ENCODE data around the gene COA6. TPM values are rescaled to one million over a fixed set of nuclear protein-coding genes. Genes with fewer than 3 reads are reported as not detected.

COA6 gene
- total RNA-seq, 8 experiments from 2014 or later = 24.6 to 52.5 (median 44.3) TPM

- in situ Hi-C loops (cut with MboI; ENCODE audit: low pct_unique_long_range_greater_than_20kb in 2 of 9, low sequenced_read_pairs in 9 of 9, unreplicated experiment in 9 of 9) = loop anchor here in 1 of 9 experiments (25.0 kb wide), 1 partner anchor 291 kb away; no protein-coding TSS in a partner anchor
- Histone ChIP-seq H3K27ac (no peak overlapping the region), H3K4me3 (no peak overlapping the region), H3K4me1 (replicated peaks in 1 of 2) (no peaks in the 10 kb centered on the region)
- ATAC-seq (replicated peaks in 6 of 8) = no peak
- WGBS, 10 experiments = 73 to 100% (median 91%) methylated on average over 1 to 3 of the region's 3 CpGs
Observed at GRCh38 chr1:234402939-234403338, 29.7 kb downstream of the COA6 start.

GRCh38 chr1:234405676-234406075 lies 32.4 kb downstream of the COA6 start:
- no peak for ATAC-seq (replicated peaks in 6 of 8)
- H3K4me1 ChIP-seq (replicated peaks in 1 of 2) = no peaks in the 10 kb centered on the region
- WGBS, 10 experiments = 20 to 90% (median 81%) methylated on average over 1 to 6 of the region's 6 CpGs; no CpG with 5 or more reads in 2 of the 10 experiments

GRCh38 chr1:234406871-234407270 lies 33.6 kb downstream of the COA6 start:
- no peak overlapping the region for H3K27ac ChIP-seq
- no peak for ATAC-seq (replicated peaks in 6 of 8)
- in situ Hi-C loops (cut with MboI; ENCODE audit: low pct_unique_long_range_greater_than_20kb in 2 of 9, low sequenced_read_pairs in 9 of 9, unreplicated experiment in 9 of 9) = loop anchor here in 1 of 9 experiments (25.0 kb wide), 1 partner anchor 295 kb away; no protein-coding TSS in a partner anchor
- WGBS, 10 experiments = 80 to 100% (median 95%) methylated on average over 1 to 4 of the region's 4 CpGs
- H3K4me1 ChIP-seq (replicated peaks in 1 of 2) = no peaks in the 10 kb centered on the region
- H3K4me3 ChIP-seq = no peak overlapping the region

More at GRCh38 chr1:234405676-234406075, 32.4 kb downstream of the COA6 start:
- Histone ChIP-seq H3K27ac (no peak overlapping the region), H3K4me3 (no peak overlapping the region)
- in situ Hi-C loops (cut with MboI; ENCODE audit: low pct_unique_long_range_greater_than_20kb in 2 of 9, low sequenced_read_pairs in 9 of 9, unreplicated experiment in 9 of 9) = loop anchor here in 1 of 9 experiments (25.0 kb wide), 1 partner anchor 293 kb away; no protein-coding TSS in a partner anchor

GRCh38 chr1:234408757-234409156 lies 35.5 kb downstream of the COA6 start:
- Histone ChIP-seq H3K27ac (no peak overlapping the region), H3K4me1 (replicated peaks in 1 of 2) (no peaks in the 10 kb centered on the region), H3K4me3 (no peak overlapping the region)
- WGBS, 10 experiments = 87 to 100% (median 96%) methylated on average over 1 to 9 of the region's 9 CpGs
- ATAC-seq (replicated peaks in 6 of 8) = no peak
- in situ Hi-C loops (cut with MboI; ENCODE audit: low pct_unique_long_range_greater_than_20kb in 2 of 9, low sequenced_read_pairs in 9 of 9, unreplicated experiment in 9 of 9) = loop anchor here in 1 of 9 experiments (25.0 kb wide), 1 partner anchor 296 kb away; no protein-coding TSS in a partner anchor

GRCh38 chr1:234409328-234409727 lies 36.1 kb downstream of the COA6 start:
- Histone ChIP-seq H3K4me3 (no peak overlapping the region), H3K4me1 (replicated peaks in 1 of 2) (no peaks in the 10 kb centered on the region), H3K27ac (no peak overlapping the region)
- in situ Hi-C loops (cut with MboI; ENCODE audit: low pct_unique_long_range_greater_than_20kb in 2 of 9, low sequenced_read_pairs in 9 of 9, unreplicated experiment in 9 of 9) = loop anchor here in 1 of 9 experiments (25.0 kb wide), 1 partner anchor 297 kb away; no protein-coding TSS in a partner anchor
- ATAC-seq (replicated peaks in 6 of 8) = no peak
- WGBS, 10 experiments = 61 to 98% (median 82%) methylated on average over 1 to 5 of the region's 5 CpGs

- no peak overlapping the region for H3K27ac ChIP-seq
- in situ Hi-C loops (cut with MboI; ENCODE audit: low pct_unique_long_range_greater_than_20kb in 2 of 9, low sequenced_read_pairs in 9 of 9, unreplicated experiment in 9 of 9) = loop anchor here in 1 of 9 experiments (25.0 kb wide), 1 partner anchor 301 kb away; no protein-coding TSS in a partner anchor
- ATAC-seq (replicated peaks in 6 of 8) = no peak
- no peaks in the 10 kb centered on the region for H3K4me1 ChIP-seq (replicated peaks in 1 of 2)
- 80 to 100% (median 87%) methylated on average over 2 to 11 of the region's 11 CpGs; no CpG with 5 or more reads in 5 of the 10 experiments for WGBS, 10 experiments
- H3K4me3 ChIP-seq = no peak overlapping the region
Observed at GRCh38 chr1:234412830-234413229, 39.6 kb downstream of the COA6 start.

GRCh38 chr1:234413485-234413884 lies 40.2 kb downstream of the COA6 start:
- 90 to 100% (median 96%) methylated on average over 2 to 9 of the region's 9 CpGs; no CpG with 5 or more reads in 2 of the 10 experiments for WGBS, 10 experiments
- Histone ChIP-seq H3K4me1 (replicated peaks in 1 of 2) (no peaks in the 10 kb centered on the region), H3K4me3 (no peak overlapping the region), H3K27ac (no peak overlapping the region)
- no peak for ATAC-seq (replicated peaks in 6 of 8)
- in situ Hi-C loops (cut with MboI; ENCODE audit: low pct_unique_long_range_greater_than_20kb in 2 of 9, low sequenced_read_pairs in 9 of 9, unreplicated experiment in 9 of 9) = loop anchor here in 1 of 9 experiments (25.0 kb wide), 1 partner anchor 301 kb away; no protein-coding TSS in a partner anchor

- ATAC-seq (replicated peaks in 6 of 8) = no peak
- WGBS, 10 experiments = 68 to 100% (median 93%) methylated on average over 1 to 4 of the region's 4 CpGs; no CpG with 5 or more reads in 2 of the 10 experiments
- Histone ChIP-seq H3K4me3 (no peak overlapping the region), H3K27ac (no peak overlapping the region), H3K4me1 (replicated peaks in 1 of 2) (no peaks in the 10 kb centered on the region)
- in situ Hi-C loops (cut with MboI; ENCODE audit: low pct_unique_long_range_greater_than_20kb in 2 of 9, low sequenced_read_pairs in 9 of 9, unreplicated experiment in 9 of 9) = loop anchor here in 1 of 9 experiments (25.0 kb wide), 1 partner anchor 302 kb away; no protein-coding TSS in a partner anchor
Observed at GRCh38 chr1:234413990-234414389, 40.7 kb downstream of the COA6 start.

GRCh38 chr1:234427950-234428646 lies 54.8 kb downstream of the COA6 start:
- H3K4me3 ChIP-seq = no peak overlapping the region
- no peak for ATAC-seq (replicated peaks in 6 of 8)
- in situ Hi-C loops (cut with MboI; ENCODE audit: low pct_unique_long_range_greater_than_20kb in 2 of 9, low sequenced_read_pairs in 9 of 9, unreplicated experiment in 9 of 9) = no loop called here
- H3K27ac ChIP-seq = no peak overlapping the region
- H3K4me1 ChIP-seq (replicated peaks in 1 of 2) = no peaks in the 10 kb centered on the region
- 17 to 100% (median 89%) methylated on average over 1 to 8 of the region's 8 CpGs; no CpG with 5 or more reads in 2 of the 10 experiments for whole genome bisulfite sequencing, 10 experiments

- no peak overlapping the region for H3K27ac ChIP-seq
- no peak overlapping the region for H3K4me3 ChIP-seq
- in situ Hi-C loops (cut with MboI; ENCODE audit: low pct_unique_long_range_greater_than_20kb in 2 of 9, low sequenced_read_pairs in 9 of 9, unreplicated experiment in 9 of 9) = no loop called here
- peak in 1 of 8 experiments; percentile 39 for ATAC-seq (replicated peaks in 6 of 8)
- H3K4me1 ChIP-seq (replicated peaks in 1 of 2) = no peaks in the 10 kb centered on the region
- WGBS, 10 experiments = 58 to 100% (median 85%) methylated on average over 1 to 5 of the region's 5 CpGs; no CpG with 5 or more reads in 1 of the 10 experiments
Observed at GRCh38 chr1:234429434-234429806, 56.2 kb downstream of the COA6 start.

- Histone ChIP-seq H3K4me1 (replicated peaks in 1 of 2) (no peaks in the 10 kb centered on the region), H3K27ac (no peak overlapping the region), H3K4me3 (no peak overlapping the region)
- no peak for ATAC-seq (replicated peaks in 6 of 8)
- in situ Hi-C loops (cut with MboI; ENCODE audit: low pct_unique_long_range_greater_than_20kb in 2 of 9, low sequenced_read_pairs in 9 of 9, unreplicated experiment in 9 of 9) = no loop called here
- 67 to 100% (median 95%) methylated on average over 1 to 5 of the region's 5 CpGs; no CpG with 5 or more reads in 1 of the 10 experiments for WGBS, 10 experiments
Observed at GRCh38 chr1:234430691-234431090, 57.4 kb downstream of the COA6 start.

- Histone ChIP-seq H3K27ac (no peak overlapping the region), H3K4me1 (replicated peaks in 1 of 2) (no peaks in the 10 kb centered on the region), H3K4me3 (no peak overlapping the region)
- WGBS, 10 experiments = 83 to 100% (median 99%) methylated on average over 2 to 4 of the region's 4 CpGs
- in situ Hi-C loops (cut with MboI; ENCODE audit: low pct_unique_long_range_greater_than_20kb in 2 of 9, low sequenced_read_pairs in 9 of 9, unreplicated experiment in 9 of 9) = no loop called here
- ATAC-seq (replicated peaks in 6 of 8) = no peak
Observed at GRCh38 chr1:234431255-234431654, 58.0 kb downstream of the COA6 start.

GRCh38 chr1:234433563-234434285 lies 60.5 kb downstream of the COA6 start:
- 20 to 100% (median 89%) methylated on average over 1 of the region's 1 CpG; no CpG with 5 or more reads in 3 of the 10 experiments for WGBS, 10 experiments
- H3K4me1 ChIP-seq (replicated peaks in 1 of 2) = no peaks in the 10 kb centered on the region
- in situ Hi-C loops (cut with MboI; ENCODE audit: low pct_unique_long_range_greater_than_20kb in 2 of 9, low sequenced_read_pairs in 9 of 9, unreplicated experiment in 9 of 9) = no loop called here
- ATAC-seq (replicated peaks in 6 of 8) = peak in 3 of 8 experiments; percentile 19 to 83 (median 64)
- H3K27ac ChIP-seq = no peak overlapping the region
- H3K4me3 ChIP-seq = no peak overlapping the region

Measured in motor neuron (in vitro differentiated cells).